Activated CD4-positive, CD25-positive, alpha-beta regulatory T cell treated with anti-CD3 and anti-CD28 coated beads, Interleukin-2, amount 50 U/mL, for 24 hours (primary cell): ENCODE measurements around the gene IGDCC3.
"Not testable (repeated sequence)": the region's sequence is repeated elsewhere in the genome, so short reads cannot be mapped to it uniquely, and the experiment has no call there.

ENCODE experiments used
- ATAC-seq, 2 donors: fragments of 150-1000 bp; cut with Tn5 transposase; one replicate each; pipeline ENCODE4 v1.10.0; 2021; ENCODE audit warnings: mild to moderate bottlenecking in 1 of 2, moderate library complexity in 1 of 2

IGDCC3 gene

DNA sequence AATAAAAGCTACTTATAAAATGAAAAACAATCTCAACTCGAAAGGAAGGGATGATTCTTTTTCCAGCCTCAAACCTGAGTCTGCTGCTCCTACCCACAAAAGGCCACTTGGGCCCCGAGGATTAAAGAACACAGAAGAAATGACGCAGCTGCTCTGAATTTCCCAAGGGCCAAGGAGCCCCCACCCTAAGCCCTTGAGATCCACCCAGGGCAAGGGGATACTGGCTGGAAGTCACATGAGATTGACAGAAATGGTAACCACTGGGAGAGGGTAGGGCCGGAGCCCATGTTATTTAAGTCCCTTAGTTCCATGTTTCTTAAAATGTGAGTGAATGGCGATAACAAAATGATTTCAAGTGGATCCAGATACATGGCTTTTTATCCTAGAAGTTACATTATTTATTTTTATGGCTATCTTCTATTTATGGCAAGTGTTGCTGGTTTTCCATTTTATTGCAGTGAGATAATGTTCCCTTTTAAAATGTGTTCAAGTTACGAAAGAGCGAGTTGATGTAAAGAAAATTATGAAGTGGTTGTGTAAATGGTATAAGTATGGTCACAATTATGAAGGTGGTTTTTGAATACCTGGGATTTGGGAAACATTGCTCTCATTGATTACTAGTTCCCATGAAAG is 28.1 kb upstream of the IGDCC3 start:
- no peak for ATAC-seq

GRCh38 chr15:65404186-65404872 is 26.5 kb upstream of the IGDCC3 start:
- no peak for ATAC-seq

DNA sequence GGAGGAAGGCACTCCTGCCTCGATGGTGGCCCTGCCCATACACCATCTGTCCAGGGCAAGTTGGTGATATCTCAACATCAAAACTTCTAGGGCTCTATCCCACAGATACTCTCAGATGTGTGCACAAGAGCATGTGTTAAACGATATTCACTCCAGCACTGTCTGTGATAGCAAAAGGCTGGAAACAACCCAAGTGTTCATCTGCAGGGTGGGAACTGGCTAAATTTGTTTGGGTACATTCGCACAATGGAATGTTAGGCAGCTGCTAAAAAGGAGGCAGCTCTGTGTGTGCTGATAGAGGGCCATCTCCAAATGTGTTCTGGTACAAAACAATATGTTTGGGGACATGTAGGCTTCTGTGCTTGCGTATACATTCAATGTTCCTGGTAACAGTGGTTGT is 25.2 kb upstream of the IGDCC3 start:
- no peak for ATAC-seq

- no peak for ATAC-seq
Observed at GRCh38 chr15:65401611-65402240, 23.9 kb upstream of the IGDCC3 start.

GRCh38 chr15:65400760-65401610 is 23.2 kb upstream of the IGDCC3 start:
- ATAC-seq: peak; percentile 56 to 63

DNA sequence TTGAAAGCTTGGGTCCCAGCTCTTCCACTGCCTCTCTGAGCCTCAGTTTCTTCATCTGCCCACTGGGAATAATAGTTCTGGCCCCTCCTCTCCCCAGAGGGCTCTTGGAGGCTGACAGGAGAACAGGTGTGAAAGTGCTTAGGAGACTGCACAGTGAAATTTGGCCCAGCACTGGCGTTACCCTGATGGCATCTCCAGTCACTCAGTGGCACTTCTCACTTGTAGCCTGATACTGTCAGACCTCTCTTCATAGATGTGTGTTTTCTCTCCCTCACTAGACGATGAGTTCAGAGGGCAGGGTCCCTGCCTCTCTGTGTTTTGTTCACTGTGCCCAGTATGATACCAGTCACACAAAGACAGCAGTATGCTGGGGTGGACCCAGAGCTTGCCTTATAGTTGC is 22.2 kb upstream of the IGDCC3 start:
- no peak for ATAC-seq

DNA sequence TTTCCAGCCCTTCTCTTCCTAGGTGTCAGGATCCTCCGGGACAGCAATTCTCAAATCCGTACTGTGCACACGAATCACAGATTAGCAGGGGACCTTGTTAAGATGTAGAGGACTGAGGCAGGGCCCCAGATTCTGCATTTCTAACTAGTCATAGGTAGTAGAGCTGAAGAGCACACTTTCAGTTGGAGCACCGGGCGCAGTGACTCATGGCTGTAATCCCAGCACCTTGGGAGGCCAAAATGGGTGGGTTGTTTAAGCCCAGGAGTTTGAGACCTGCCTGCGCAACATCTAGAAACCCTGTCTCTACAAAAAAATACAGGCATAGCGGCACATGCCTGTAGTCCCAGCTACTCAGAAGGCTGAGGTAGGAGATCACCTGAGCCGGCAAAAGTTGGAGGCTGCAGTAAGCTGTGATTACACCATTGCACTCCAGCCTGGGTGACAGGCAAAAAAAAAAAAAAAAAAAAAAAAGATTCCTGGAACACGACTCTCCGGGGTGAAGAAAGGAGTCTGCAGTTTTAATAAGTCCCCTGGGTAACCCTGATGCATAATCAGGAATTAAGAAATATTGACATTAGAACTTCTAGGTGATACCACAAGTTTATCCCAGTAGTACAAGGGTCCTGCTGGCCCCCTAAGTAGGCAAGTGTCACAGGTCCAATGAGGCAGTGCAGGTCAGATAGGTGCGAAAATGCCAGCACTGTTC is 21.4 kb upstream of the IGDCC3 start:
- no peak for ATAC-seq

DNA sequence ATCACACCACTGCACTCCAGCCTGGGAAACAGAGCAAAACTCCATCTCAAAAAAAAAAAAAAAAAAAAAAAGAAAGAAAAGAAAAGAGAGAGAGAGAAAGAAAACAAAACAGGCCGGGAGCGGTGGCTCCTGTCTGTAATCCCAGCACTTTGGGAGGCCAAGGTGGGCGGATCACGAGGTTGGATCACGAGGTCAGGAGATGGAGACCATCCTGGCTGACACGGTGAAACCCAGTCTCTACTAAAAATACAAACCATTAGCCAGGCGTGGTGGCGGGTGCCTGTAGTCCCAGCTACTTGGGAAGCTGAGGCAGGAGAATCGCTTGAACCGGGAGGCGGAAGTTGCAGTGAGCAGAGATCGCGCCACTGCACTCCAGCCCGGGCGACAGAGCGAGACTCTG is 20.7 kb upstream of the IGDCC3 start:
- ATAC-seq: not testable (repeated sequence)

- no peak for ATAC-seq
Observed at GRCh38 chr15:65396965-65397317, 19.1 kb upstream of the IGDCC3 start.

GRCh38 chr15:65396283-65396964 is 18.6 kb upstream of the IGDCC3 start:
- no peak for ATAC-seq

- no peak for ATAC-seq
Observed at GRCh38 chr15:65395567-65396202, 17.9 kb upstream of the IGDCC3 start.

GRCh38 chr15:65394936-65395335 is 17.1 kb upstream of the IGDCC3 start:
- ATAC-seq: no peak

DNA sequence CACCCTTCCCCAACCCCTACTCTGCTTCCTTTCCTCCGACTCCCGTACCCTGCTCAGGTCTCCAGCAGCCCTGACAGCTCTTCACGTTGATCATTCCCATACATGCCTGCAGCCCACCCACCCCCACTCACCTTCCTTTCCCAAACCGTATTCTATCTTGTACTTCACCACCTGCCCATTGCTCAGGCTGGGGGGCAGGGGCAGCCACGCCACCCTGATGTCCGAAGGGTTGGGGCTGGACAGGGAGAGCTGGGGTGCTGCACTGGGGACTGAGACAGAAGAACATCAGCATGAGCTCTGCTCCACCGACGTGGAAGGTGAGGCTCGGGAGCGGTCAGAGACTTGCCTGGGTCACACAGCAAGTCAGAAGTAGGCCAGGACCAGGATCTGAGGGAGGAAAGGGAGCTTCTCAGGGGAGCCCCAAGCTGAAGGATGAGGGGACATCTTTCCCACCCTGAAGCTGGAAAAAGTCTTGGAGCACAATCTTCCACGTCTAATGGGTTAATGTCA is 16.5 kb upstream of the IGDCC3 start:
- ATAC-seq: no peak

DNA sequence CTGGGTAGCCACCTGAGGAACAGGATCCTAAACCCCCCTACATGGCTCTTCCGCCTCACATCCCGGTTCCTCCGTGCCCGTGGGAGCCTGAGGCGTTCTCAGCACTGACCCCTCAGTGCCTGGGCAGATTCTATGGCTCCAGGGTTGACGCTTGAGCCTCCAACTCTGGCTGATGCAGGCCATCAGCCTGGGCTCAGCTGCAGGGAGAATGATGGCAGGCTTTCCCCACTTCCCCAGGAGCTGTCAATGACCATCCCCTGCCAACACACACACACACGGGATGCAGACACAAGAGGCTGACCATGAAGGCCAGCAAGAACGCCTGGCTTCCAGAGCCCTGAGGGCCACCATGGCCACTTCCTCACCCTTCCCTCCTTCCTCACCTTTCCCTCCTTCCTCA is 15.8 kb upstream of the IGDCC3 start:
- ATAC-seq: no peak

DNA sequence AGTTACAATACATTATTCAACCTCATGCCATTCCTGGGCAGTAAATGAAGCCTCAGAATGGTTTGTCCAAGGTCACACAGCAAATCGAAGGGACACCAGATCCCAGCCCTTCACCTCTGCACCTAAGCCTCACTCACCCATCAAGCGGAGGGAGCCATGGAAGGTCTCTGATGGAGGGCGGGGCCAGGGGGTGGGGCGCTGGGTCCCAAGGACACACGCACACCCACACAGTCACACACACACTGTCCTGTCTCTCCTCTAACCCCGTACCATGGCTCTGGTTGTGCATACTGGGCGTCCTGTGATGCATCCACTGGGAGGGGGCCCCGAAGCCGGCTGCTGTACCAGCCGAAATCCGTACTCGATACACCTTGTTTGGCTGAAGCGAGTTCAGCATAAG is 15.3 kb upstream of the IGDCC3 start:
- no peak for ATAC-seq

- ATAC-seq: no peak
Observed at GRCh38 chr15:65392368-65392767, 14.6 kb upstream of the IGDCC3 start.

DNA sequence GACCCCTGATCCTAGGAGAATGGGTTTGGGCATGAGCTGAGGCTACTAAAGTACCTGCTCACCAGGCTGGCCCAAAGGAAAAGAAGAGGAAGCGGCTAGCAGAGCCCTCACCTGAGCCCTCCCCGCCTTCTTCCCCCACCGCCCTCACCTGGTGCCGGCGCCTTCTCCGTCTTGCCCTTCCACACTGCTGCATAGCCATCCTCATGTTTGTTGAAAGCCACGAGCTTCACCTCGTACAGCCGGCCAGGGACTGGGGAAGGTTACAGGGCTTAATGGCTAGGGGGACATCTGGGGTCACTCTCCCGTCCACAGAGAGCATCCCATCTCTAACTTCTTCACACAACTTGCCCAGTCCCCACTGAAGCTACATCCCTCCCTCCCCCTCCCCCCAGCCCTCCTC is 13.9 kb upstream of the IGDCC3 start:
- ATAC-seq: no peak

GRCh38 chr15:65390447-65390846 is 12.6 kb upstream of the IGDCC3 start:
- no peak for ATAC-seq

DNA sequence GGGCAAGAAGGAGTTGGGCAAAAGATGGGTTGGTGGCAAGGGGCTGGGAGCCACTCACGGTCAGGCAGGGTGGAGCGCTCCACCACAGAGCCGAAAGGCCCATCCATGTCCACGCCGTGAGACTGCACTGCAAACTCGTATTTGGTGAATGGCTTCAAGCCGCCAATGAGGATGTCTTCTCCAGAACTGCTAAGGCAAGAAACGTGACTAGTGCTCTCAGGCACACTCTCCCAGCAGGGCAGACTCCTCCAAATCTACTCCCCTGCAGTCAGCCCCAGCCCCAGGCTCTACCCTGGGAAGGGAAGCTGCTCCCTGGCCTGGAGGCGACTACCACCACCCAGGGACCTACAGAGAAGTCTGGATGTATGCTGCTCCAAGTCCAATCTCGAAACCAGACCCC is 11.4 kb upstream of the IGDCC3 start:
- ATAC-seq: no peak

- no peak for ATAC-seq
Observed at GRCh38 chr15:65388306-65389080, 10.7 kb upstream of the IGDCC3 start.

DNA sequence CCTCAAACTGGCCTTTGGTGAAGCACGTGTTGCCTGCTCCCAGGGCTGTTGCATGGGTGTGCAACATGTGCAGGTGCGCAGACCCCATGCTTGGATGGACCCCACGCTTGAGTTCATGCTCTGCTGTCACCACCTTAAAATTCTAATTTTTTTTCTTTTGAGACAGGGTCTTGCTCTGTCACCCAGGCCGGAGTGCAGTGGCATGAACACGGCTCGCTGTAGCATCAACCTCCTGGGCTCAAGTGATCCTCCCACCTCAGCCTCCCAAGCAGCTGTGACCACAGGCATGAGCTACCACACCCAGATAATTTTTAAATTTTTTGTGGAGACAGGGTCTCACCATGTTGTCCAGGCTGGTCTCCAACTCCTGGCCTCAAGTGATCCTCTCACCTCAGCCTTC is 9.1 kb upstream of the IGDCC3 start:
- ATAC-seq: no peak
